Measurements from ENCODE around the gene CBX7.
A peak's percentile ranks its signal among the peaks of the same experiment; 100 is the strongest.
"Not testable (repeated sequence)": the region's sequence is repeated elsewhere in the genome, so short reads cannot be mapped to it uniquely, and the experiment has no call there.

CBX7 gene

GRCh38 chr22:39174498-39175352, 22.2 kb upstream of the CBX7 start:
- peak; percentile 38 to 51 for DNase-seq (ENCODE audit: low read depth in 2 of 2)

- DNase-seq (ENCODE audit: low read depth in 2 of 2): no peak
Measured at GRCh38 chr22:39173787-39174497, 21.5 kb upstream of the CBX7 start.

GRCh38 chr22:39173050-39173706, 20.7 kb upstream of the CBX7 start:
- no peak for DNase-seq (ENCODE audit: low read depth in 2 of 2)

GRCh38 chr22:39172265-39173049, 20.0 kb upstream of the CBX7 start:
- not testable (repeated sequence) for DNase-seq (ENCODE audit: low read depth in 2 of 2)

GRCh38 chr22:39171623-39172264, 19.3 kb upstream of the CBX7 start:
- no peak for DNase-seq (ENCODE audit: low read depth in 2 of 2)

- DNase-seq (ENCODE audit: low read depth in 2 of 2): peak; percentile 73 to 74
Measured at GRCh38 chr22:39170825-39171622, 18.5 kb upstream of the CBX7 start.

- no peak for DNase-seq (ENCODE audit: low read depth in 2 of 2)
Measured at GRCh38 chr22:39169797-39170466, 17.5 kb upstream of the CBX7 start.

GRCh38 chr22:39166547-39166946, 14.1 kb upstream of the CBX7 start:
- no peak for DNase-seq (ENCODE audit: low read depth in 2 of 2)

- not testable (repeated sequence) for DNase-seq (ENCODE audit: low read depth in 2 of 2)
Measured at GRCh38 chr22:39156093-39156492, 3.6 kb upstream of the CBX7 start.

- DNase-seq (ENCODE audit: low read depth in 2 of 2): no peak
Measured at GRCh38 chr22:39155421-39155820, 2.9 kb upstream of the CBX7 start.

GRCh38 chr22:39153220-39153717, 789 bp upstream of the CBX7 start:
- DNase-seq (ENCODE audit: low read depth in 2 of 2): no peak

GRCh38 chr22:39152024-39152510, 413 bp downstream of the CBX7 start:
- DNase-seq (ENCODE audit: low read depth in 2 of 2): no peak

GRCh38 chr22:39151329-39151975, 1.0 kb downstream of the CBX7 start:
- no peak for DNase-seq (ENCODE audit: low read depth in 2 of 2)

- DNase-seq (ENCODE audit: low read depth in 2 of 2): no peak
Measured at GRCh38 chr22:39150848-39151215, 1.6 kb downstream of the CBX7 start.

GRCh38 chr22:39149915-39150847, 2.3 kb downstream of the CBX7 start:
- DNase-seq (ENCODE audit: low read depth in 2 of 2): no peak

- DNase-seq (ENCODE audit: low read depth in 2 of 2): peak; percentile 57 to 74
Measured at GRCh38 chr22:39148727-39149535, 3.5 kb downstream of the CBX7 start.
